Endodermal cell (in vitro differentiated cells): Measurements from ENCODE around the gene NACC1. TPM values are rescaled to one million over a fixed set of nuclear protein-coding genes. Genes with fewer than 3 reads are reported as not detected.

ENCODE experiments used
- DNase-seq: peaks from one replicate; pipeline ENCODE4 v3.0.0-alpha.2; 2017
- H3K27ac ChIP-seq: 2 replicates; pipeline ENCODE4 v1.5.1; 2013; ENCODE audit warnings: mild to moderate bottlenecking, low read depth, low read length, moderate library complexity
- H3K27me3 ChIP-seq: 2 replicates; pipeline ENCODE4 v1.6.1; 2013; ENCODE audit warnings: mild to moderate bottlenecking, low read length, moderate library complexity; ENCODE audit not compliant: insufficient read depth, control insufficient read depth, poor library complexity, severe bottlenecking
- H3K36me3 ChIP-seq: 2 replicates; pipeline ENCODE4 v1.7.0; 2013; ENCODE audit warnings: mild to moderate bottlenecking, low read length, moderate library complexity; ENCODE audit not compliant: control insufficient read depth, insufficient read depth
- H3K4me1 ChIP-seq: one replicate; pipeline ENCODE4 v1.7.0; 2013; ENCODE audit warnings: low read length; ENCODE audit not compliant: control insufficient read depth, insufficient read depth
- H3K4me3 ChIP-seq: 2 replicates; pipeline ENCODE4 v1.5.1; 2013; ENCODE audit warnings: mild to moderate bottlenecking, low read length, moderate library complexity
- H3K9ac ChIP-seq: 2 replicates; pipeline ENCODE4 v1.6.1; 2013; ENCODE audit warnings: mild to moderate bottlenecking, low read length, moderate library complexity; ENCODE audit not compliant: poor library complexity, severe bottlenecking; ENCODE audit errors: extremely low read depth
- H3K9me3 ChIP-seq: 2 replicates; pipeline ENCODE4 v1.6.1; 2013; ENCODE audit warnings: mild to moderate bottlenecking, low read length, moderate library complexity; ENCODE audit not compliant: control insufficient read depth
- H3K27ac Mint-ChIP-seq: 2 replicates; pipeline ENCODE4 v1.8.0; 2020; ENCODE audit warnings: mixed read lengths
- H3K27me3 Mint-ChIP-seq: 2 replicates; pipeline ENCODE4 v1.8.0; 2021; ENCODE audit warnings: mild to moderate bottlenecking, mixed read lengths; ENCODE audit not compliant: insufficient read depth
- H3K36me3 Mint-ChIP-seq: 2 replicates; pipeline ENCODE4 v1.8.0; 2020; ENCODE audit warnings: low read depth, mixed read lengths
- H3K4me1 Mint-ChIP-seq: 2 replicates; pipeline ENCODE4 v1.8.0; 2020; ENCODE audit warnings: mixed read lengths
- H3K4me3 Mint-ChIP-seq: 2 replicates; pipeline ENCODE4 v1.8.0; 2020; ENCODE audit warnings: mild to moderate bottlenecking, moderate library complexity, mixed read lengths
- H3K9me3 Mint-ChIP-seq: 2 replicates; pipeline ENCODE4 v1.8.0; 2020; ENCODE audit warnings: mild to moderate bottlenecking, mixed read lengths
- CTCF ChIP-seq: fragments of 200-600 bp; sonication (generic); conservative IDR thresholded peaks from 2 replicates; pipeline ENCODE4 v1.5.0; 2021; ENCODE audit warnings: antibody characterized with exemption, mild to moderate bottlenecking
- WGBS, 2 experiments: methylation state at CpG; one replicate each; pipeline versions ENCODE4 v1.1.5 to v1.1.7; 2013; ENCODE audit warnings: missing lambda C conversion rate in 2 of 2, mixed read lengths in 1 of 2; ENCODE audit not compliant: insufficient coverage in 1 of 2, insufficient read length in 1 of 2; 5-methylcytosine and 5-hydroxymethylcytosine counted together
- total RNA-seq, 2 donors: library from RNA; stranded (reverse); fragmentation: NEBNext Ultra II Directional in 1 of 2; extraction: Animal tissue kit (Norgen Biotek cat#: 25700) in 1 of 2; gene quantifications; 2 replicates in 1 of 2; 3 replicates in 1 of 2; pipeline ENCODE4 v1.2.1, GENCODE V29; 2021

NACC1 gene
- total RNA-seq, 2 donors from 2014 or later, result 164 to 172 TPM

- Mint-ChIP-seq H3K4me1 (peaks cover 10% of the 10 kb centered on the region), H3K27me3 (peaks cover 67% of the 10 kb centered on the region), H3K9me3 (no peaks in the 10 kb centered on the region), H3K36me3 (peaks cover 6% of the 10 kb centered on the region), H3K4me3 (no peak overlapping the region), H3K27ac (no peak overlapping the region)
- Histone ChIP-seq H3K4me1 (no peaks in the 10 kb centered on the region), H3K4me3 (no peak overlapping the region), H3K27ac (no peak overlapping the region), H3K9me3 (no peaks in the 10 kb centered on the region), H3K9ac (no peak overlapping the region), H3K27me3 (peaks cover 71% of the 10 kb centered on the region), H3K36me3 (no peaks in the 10 kb centered on the region)
- no peak for DNase-seq
- WGBS, 2 experiments, result 91 to 96% methylated on average over 3 to 12 of the region's 12 CpGs
- TF ChIP-seq CTCF, result no peak
Observed at GRCh38 chr19:13100031-13100588, 18.0 kb upstream of the NACC1 start.

- H3K4me1 ChIP-seq, result no peaks in the 10 kb centered on the region
- H3K27ac Mint-ChIP-seq, result no peak overlapping the region
- H3K4me1 Mint-ChIP-seq, result peaks cover 10% of the 10 kb centered on the region
- H3K4me3 ChIP-seq, result no peak overlapping the region
- WGBS, 2 experiments, result 64 to 73% methylated on average over 10 to 18 of the region's 18 CpGs
- no peak overlapping the region for H3K27ac ChIP-seq
- H3K36me3 ChIP-seq, result no peaks in the 10 kb centered on the region
- H3K9me3 ChIP-seq, result no peaks in the 10 kb centered on the region
- peak; percentile 66 for TF ChIP-seq CTCF
- H3K9ac ChIP-seq, result no peak overlapping the region
- no peak for DNase-seq
- peaks cover 62% of the 10 kb centered on the region for H3K27me3 ChIP-seq
- peaks cover 59% of the 10 kb centered on the region for H3K27me3 Mint-ChIP-seq
- H3K9me3 Mint-ChIP-seq, result no peaks in the 10 kb centered on the region
- H3K36me3 Mint-ChIP-seq, result peaks cover 6% of the 10 kb centered on the region
- peak overlapping the region; percentile 30 for H3K4me3 Mint-ChIP-seq
Observed at GRCh38 chr19:13100841-13101589, 17.0 kb upstream of the NACC1 start.

- H3K27ac Mint-ChIP-seq, result no peak overlapping the region
- no peak overlapping the region for H3K4me3 ChIP-seq
Observed at GRCh38 chr19:13101590-13102415, 16.3 kb upstream of the NACC1 start.

More at GRCh38 chr19:13101590-13102415, 16.3 kb upstream of the NACC1 start:
- Histone ChIP-seq H3K36me3 (no peaks in the 10 kb centered on the region), H3K4me1 (no peaks in the 10 kb centered on the region), H3K9me3 (no peaks in the 10 kb centered on the region), H3K9ac (no peak overlapping the region), H3K27ac (no peak overlapping the region), H3K27me3 (peaks cover 54% of the 10 kb centered on the region)
- peaks cover 51% of the 10 kb centered on the region for H3K27me3 Mint-ChIP-seq
- no peaks in the 10 kb centered on the region for H3K9me3 Mint-ChIP-seq
- H3K36me3 Mint-ChIP-seq, result peaks cover 6% of the 10 kb centered on the region
- H3K4me3 Mint-ChIP-seq, result peak overlapping the region; percentile 31
- 87 to 95% methylated on average over 3 to 7 of the region's 7 CpGs for WGBS, 2 experiments
- no peak for DNase-seq
- H3K4me1 Mint-ChIP-seq, result peaks cover 7% of the 10 kb centered on the region
- no peak for TF ChIP-seq CTCF
